GM18498 (cell line): ENCODE results near the gene MYL12B.
"Not testable (repeated sequence)": the region's sequence is repeated elsewhere in the genome, so short reads cannot be mapped to it uniquely, and the experiment has no call there.

Experiments
- ATAC-seq: cut with Tn5 transposase; IDR thresholded peaks from one replicate; pipeline ENCODE4 v1.9.1; 2021; ENCODE audit warnings: mild to moderate bottlenecking, moderate library complexity; ENCODE audit not compliant: unreplicated experiment

MYL12B gene

DNA sequence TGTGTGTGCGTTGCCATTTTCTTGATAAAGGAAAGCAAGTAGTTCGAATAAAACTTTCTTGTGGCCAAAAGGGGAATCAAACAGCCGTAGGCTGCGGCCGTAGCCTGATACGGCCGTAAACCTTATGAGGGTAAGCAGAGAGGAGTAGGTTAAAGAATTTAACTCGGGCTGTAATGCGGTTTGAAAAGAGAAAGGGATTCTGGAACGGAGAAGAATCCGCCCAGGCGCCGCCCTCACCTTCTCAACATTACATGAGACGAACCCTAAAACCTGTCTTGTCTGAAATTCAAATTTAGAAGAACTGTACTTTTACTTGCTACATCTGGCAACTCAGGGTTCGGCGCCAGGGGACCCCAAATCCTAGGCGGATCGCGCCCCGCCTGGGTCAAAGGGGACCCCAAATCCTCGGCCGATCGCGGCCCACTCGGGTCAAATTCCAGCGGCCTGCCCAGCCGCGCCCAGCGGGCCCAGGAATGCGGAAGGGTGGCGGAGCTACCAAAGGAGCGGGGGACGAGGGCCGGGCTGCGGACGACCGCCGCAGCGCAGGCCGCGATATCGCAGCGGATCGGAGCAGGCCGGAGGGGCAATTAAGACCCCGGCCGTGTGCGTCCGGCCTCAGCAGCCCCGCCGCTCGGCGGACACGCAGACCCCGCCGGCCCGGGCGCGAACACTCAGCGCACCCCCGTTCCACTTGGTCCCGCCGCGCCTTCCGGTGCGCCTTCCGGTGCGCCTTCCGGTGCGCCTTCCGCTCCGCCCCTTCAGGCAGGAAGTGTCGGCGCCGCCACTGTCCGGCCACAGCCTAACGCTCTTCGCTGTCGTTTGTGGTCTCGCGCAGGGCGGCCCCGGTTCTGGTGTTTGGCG lies at the start of gene MYL12B:
Gene MYL12B, plus strand, starts transcription at position 761 of the 861 bp plus-strand sequence. CDS start 10,766 bp downstream, outside the sequence.
- ATAC-seq, result peak; percentile 87

DNA sequence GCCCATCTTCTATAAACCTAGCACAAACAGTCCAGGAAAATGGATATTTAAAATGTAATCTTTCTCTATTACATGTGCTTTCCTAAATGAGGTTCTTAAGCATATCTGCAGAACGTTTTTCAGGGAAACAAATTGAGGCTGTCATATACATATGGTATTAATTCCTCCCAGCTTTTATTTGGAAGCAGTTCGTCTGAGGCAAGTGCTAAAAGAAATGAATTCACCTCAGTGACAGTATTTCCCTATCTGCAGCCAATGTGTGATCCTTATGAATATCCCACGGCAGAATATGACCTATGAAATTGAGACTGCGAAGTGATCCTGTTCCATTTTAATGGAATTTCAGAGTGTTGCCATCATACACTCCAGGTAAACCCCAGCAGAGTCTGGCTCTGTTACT lies 49.3 kb upstream of the MYL12B start:
- ATAC-seq, result no peak

DNA sequence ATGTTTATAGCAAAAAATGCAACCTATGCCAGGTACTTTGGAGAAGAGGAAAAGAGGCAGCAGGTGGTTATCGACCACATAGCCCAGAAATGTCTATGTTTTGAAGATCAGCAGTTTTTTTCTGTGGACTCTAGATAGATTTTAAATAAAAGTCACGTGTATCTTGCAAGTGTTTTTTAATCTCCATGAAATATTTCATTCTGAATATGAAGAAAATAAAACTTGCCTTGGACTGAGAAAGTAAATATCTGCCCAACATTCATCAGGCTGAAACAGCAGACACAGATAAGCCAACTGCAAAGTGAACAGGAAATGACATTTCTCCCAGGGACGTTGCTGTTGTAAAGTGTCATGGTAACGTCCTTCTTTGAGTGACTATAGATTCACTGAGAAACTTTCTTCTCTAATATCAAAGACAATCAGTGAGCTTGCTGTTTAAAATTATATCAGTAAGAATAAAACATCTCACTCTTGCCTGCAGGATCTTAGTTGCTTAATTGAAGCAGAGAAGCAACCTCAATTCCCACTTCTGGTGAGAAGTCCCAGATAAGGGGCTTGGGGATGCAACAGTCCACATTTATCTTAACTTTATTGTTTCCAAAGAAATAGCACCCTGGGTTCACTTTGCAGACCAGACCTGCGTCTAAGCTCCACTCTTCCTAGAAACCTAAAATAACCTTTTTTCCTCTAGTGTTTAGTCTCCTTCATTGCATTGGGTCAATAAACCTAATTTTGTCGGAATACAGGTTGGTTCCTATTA lies 48.5 kb upstream of the MYL12B start:
- ATAC-seq, result no peak

DNA sequence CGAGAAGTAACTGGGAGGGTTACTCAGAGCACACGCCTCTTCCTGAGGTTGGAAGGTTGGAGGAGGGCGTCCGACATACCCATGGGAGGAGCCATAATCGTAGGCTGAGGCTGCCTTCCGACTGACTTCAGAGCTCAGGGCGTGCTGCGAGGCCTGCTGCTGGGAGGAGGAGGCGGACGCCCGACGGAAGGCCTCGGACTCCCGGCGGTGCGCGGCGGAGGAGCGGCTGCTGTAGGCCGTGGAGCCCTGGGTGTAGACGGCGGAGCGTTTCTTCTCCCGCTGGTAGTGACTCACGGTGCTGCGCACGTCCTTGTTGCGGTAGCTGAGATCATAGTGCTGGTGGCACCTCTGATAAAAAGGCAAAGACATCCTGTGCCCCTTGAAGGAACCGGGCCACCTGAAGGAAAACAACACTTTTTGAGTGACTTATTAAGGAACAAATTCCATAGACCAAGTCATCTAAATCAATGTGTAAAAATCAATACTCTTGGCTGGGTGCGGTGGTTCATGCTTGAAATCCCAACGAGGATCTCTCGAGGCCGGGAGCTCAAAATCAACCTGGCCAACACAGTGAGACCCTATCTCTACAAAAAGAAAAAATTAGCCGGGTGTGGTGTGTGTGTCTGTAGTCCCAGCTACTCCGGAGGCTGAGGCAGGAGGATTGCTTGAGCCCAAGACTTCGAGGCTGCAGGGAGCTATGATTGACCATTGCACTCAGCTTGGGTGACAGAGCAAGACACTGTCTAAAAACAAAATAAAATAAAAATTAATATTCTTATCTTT lies 46.9 kb upstream of the MYL12B start:
- ATAC-seq, result no peak

DNA sequence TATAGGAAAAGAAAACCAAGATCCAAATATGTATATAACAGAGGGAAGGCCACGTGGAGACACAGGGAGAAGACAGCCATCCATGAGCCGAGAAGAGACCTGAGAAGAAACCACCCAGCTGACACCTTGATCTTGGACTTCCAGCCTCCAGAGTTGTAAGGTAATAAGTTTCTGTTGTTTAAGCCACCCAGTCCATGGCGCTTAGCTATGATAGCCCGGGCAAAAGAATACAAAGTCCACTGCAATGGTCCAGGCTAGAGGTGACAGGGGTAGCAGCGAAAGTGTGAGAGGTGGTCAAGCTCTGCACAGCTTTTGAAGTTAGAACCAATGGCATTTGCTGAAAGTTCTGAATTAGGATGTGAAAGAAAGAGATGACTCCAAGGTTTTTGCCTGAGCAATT lies 44.9 kb upstream of the MYL12B start:
- no peak for ATAC-seq

DNA sequence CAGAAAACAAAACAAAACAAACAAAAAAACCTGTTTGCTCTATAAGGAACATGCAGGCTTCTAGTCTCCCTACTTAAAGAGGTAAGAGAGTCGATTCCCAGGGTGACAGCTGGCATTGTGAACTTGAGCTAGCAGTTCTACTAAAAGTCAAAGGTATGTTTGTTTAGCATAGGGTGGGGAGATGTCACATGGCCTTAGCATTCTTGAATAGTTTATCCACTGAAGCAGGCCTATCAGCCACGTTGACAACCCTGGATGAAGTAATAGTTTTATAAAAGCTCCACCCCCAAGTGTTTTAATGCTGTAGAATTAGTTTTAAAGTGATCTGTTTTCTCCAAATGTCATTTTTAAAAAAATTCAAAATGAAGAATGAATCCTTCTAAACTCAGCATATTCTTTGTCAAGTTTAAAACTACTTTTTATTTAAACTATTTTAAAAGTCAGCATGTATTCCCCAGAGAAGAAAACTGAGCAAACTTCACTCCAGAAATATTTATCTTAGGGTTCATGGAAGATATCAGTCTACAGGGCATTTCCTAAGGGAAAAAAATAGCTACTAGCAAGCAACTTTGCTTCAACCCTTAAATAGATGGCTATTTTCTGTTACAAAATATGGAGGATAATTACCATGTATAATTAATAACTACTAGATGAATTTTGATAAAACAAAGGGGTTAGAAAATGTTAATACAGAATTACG lies 43.8 kb upstream of the MYL12B start:
- no peak for ATAC-seq

DNA sequence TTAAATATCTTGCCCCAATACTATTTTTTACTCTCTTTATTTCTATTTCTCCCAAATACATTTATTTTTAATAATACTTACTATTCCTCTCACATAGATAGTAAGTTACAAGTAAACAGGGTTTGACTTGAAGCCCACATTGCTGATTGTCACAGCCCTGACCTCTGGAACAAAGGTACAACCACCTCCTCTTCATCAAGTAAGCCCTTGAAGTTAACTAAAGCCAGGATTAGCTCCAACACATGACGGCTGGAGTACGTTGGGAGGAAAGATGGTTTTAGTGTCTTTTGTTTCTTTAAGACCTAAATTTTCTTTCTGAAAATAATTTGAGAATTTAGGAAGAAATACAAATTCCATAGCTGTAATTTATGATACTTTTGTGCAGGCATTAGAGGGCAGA lies 43.1 kb upstream of the MYL12B start:
- no peak for ATAC-seq

DNA sequence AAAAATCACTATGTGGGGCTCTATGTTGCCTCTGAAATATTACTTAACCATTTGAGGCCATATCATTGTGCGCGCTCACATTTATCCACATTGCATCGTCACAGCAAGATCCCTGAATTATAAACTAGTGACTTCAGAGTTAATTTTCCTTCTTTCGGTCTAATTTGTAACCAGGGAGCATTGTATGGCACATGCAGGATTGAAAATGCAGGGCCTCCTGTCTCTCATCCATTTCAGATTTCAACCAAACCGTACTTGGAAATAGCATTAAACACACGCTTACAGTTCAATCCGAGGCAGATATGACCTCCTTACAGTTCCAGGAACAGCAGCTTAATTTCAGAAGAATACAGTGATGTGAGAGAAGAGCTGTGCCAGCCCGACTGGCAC lies 42.7 kb upstream of the MYL12B start:
- no peak for ATAC-seq

DNA sequence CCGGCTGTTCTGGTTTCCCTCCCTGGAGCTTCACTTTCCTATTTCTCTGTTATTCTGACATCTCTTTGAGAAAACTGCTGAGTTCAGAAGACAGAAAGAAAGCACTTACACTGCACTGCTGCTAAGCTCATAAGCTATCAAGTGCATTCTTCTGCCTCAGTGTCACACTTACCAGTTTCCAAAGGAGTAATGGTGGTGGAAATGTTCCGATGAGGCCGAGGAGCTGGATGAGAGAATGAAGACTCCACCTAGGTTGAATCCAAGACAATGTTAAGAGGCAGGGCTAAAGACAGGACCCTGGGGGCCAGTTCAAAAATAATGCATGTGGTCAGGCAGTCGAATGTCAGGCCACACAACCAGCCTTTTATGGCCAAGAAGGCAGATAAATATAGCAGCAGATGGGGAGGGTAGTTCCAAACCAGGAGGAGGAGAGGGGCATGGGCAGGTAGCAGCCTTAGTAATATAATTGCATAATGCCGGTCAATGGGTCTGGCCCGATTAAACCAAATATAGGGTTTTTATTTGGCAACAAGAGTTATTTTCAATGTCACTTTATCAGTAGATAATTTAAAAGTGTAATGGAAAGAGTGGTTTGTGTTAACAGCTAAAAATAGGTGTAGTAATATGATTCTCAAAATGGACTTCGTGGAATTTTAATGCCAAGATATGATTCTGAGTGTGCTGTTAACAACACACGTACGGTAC lies 42.1 kb upstream of the MYL12B start, which contains the start of gene MYOM1:
Gene MYOM1, minus strand, starts transcription at position 338 of the 705 bp plus-strand sequence. CDS start 4,745 bp downstream, outside the sequence.
- no peak for ATAC-seq

DNA sequence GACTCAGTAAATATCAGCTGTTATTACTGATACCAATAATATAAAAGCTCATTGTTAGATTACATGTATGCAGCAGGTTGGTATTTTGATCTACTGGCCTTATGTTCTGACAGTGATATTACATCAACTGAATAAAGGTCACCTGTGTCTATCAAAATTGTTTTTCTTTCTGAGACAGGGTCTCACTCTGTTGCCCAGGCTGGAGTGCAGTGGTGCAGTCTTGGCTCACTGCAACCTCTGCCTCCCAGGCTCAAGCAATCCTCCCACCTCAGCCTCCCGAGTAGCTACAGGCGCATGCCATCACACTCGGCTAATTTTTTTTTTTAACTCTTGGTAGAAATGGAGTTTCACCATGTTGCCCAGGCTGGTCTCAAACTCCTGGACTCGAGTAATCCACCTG lies 41.1 kb upstream of the MYL12B start:
- not testable (repeated sequence) for ATAC-seq

DNA sequence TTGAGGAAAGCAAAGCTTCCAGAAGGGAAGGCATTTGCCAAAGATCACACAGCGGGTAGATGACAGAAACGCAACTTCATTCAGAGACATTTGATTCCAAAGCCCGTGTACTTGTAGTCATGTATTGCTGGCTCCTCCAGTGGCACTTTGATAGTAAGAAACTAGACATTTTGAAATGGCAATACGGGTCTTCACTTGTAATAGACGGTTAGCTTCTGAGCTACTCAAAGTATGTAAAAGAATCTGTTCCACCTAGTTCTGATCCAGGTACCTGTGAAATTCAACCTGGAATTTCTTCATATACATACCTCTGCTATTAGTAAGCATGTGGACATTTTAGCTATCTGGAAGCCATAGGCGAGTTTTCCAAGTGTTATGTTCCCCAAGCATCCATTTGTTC lies 40.4 kb upstream of the MYL12B start:
- no peak for ATAC-seq

DNA sequence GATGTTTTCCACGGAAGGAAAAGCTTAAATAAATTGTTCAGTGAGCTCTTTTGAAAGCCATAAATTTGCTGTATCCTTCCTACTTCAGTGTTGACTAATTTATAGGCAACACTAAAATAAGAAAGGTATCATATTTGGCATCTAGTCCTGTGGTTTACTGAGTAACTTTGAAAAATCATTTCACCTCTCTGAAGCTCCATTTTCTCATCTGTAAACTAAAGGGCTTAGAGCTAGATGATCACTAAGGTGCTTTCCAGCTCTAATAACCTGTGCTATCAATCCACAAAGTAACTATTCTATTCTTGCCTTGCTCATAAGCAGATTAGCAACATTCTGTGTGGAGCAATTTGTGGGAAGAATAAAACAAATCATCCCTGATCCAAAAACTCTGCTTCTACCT lies 38.6 kb upstream of the MYL12B start:
- no peak for ATAC-seq

DNA sequence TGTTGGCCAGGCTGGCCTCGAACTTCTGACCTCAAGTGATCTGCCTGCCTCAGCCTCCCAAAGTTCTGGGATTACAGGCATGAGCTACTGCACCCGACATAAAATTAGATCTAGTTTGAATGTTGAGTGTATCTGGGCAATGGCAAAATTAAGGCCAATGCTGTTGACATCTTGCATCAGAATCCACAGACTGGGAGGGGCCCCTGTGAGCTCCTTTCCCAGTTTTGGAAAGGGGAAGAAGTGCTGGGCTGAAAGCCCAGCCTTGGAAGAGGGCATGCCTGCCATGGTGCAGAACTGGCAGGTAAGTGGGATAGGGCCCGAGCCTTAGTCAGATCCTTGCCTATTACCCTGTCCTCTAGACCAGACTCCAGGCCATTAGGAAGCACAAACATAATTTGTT lies 37.7 kb upstream of the MYL12B start:
- no peak for ATAC-seq

DNA sequence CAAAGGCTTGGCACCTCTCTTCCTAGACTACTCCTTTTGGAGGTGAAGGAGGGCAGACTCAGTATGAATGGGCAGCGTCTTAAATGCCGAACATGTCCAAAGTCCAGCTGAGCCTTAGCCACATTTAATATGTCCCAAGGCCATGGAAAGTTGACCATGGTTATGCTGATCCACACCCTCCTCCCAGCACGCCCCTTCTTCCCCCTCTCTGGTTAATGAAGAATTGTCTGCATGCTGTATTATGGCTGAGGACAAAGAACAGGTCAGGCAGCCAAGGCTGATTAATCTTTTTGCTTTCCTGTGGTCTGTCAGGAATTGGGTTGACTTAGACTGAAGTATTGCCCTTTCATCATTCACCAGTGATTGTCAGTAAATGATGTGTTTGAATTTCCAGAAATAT lies 36.3 kb upstream of the MYL12B start:
- ATAC-seq, result no peak

DNA sequence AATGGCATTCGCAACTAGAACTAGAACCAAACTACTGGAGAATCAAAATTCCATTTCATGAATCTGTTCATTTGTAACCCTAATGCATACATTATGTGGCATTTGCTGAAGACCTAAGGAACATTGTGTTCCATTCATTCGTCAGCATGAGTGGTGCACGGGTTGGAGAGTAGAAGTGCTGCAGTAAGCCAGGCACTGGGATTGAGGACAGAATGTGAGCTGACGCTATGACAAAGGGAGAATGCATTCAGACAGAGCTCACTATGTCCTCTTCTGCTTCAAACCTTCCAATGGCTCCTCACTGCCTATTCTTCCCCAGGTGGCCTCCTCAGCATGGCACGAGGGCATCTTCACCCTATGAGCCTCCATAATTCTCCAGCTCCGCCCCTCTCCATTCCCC lies 35.9 kb upstream of the MYL12B start:
- ATAC-seq, result no peak

DNA sequence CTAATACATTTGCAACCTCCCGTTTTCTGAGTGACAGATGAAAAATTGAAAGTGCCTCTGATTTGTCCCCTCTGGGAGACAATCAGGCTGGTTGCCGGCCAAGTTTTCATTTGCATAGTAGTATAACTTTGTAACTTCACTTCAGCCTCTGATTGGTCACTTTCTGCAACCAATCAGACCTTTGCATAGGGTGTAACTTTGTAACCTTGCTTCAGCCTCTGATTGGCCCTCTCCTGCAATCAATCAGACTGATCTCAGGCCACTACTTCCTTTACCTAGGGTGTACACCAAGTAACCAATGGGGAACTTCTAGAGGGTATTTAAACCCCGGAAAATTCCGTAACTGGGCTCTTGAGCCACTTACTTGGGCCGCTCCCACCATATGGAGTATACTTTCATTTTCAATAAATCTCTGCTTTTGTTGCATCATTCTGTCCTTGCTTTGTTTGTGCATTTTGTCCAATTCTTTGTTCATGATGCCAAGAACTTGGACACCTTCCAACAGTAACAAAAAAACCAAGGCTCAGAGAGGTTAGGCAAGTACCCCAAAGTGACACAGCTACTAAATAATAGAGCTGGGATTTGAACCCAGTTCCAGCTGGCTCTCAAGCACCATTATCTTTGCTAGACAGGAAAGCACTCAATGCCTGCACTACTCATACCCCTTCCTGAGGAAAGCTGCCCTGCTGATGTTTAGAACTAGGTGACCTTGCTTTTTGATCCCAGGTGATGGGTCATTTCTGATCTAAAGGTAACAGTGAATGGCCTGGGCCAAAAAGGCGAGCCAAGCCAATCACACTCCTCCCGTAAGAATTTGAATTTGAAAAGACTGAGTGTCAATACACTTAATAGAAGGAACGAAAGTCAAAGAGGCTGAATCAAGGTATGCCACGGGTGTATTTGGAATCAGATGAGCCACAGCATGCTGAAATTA lies 31.3 kb upstream of the MYL12B start:
- ATAC-seq, result no peak

DNA sequence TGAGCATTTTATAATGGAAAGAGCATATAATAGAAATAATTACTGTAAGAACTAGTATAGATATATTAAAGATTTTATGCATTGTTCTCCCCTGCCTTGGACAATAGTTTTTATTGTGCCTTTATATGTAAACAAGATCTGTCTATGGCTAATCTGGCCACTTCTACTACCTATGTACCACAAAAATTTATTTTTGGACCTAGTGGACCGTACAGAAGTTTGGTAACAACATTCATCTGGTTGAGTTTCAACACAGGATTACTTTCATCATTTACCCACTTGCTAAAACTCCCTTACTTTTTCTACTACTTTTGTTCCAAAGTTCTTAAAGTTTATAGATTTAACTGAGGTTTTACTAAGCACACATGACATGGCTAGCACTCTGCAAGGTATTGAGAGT lies 28.9 kb upstream of the MYL12B start:
- ATAC-seq, result no peak

DNA sequence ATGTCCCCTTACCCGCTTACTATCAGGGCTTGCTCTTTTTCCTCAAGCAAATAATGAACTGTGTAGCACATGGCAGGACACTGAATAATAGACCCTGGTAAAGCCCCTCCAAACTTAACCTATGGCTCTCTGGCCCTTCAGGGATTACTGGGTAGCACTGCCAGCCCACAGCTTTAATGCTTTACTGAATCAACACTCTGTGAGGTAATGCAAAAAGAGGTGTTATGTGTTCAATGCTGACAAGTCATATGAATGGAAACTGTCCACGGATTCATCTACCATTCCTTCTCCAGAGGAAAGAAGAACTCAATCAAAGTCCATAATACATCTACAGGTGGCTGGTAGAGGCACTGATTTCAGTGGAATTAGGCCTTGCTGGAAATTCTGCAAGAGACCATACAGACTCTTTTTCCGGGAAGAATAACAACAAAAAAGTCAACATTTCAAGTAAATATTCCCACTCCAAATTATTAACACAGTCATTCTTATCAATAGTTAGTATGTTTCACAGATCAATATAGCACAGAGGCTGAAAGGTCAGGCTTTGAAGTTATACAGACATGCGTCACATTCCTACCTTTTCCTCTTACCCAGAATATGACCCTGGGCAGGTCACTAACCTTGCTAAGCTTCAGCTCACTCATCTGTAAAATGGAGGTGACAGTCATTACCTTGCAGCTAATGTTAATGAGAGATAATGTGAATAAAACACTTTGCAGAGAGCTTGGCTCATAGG lies 28.3 kb upstream of the MYL12B start:
- ATAC-seq, result no peak
